NCI-H1092 treated with DMSO at 0.1 percent for 48 hours (cell line): ENCODE data around the gene FOSL2.

Experiments used
- DNase-seq: peaks from one replicate; lab custom pipeline; 2025; lab: John Stamatoyannopoulos, UW

The FOSL2 gene

GRCh38 chr2:28450901-28451565 lies 58.4 kb downstream of the FOSL2 start:
- no peak for DNase-seq

- no peak for DNase-seq
Measured at GRCh38 chr2:28451793-28452533, 59.3 kb downstream of the FOSL2 start.

- DNase-seq, result peak; percentile 5
Measured at GRCh38 chr2:28452534-28453081, 60.0 kb downstream of the FOSL2 start.

- no peak for DNase-seq
Measured at GRCh38 chr2:28453396-28453795, 60.7 kb downstream of the FOSL2 start.

GRCh38 chr2:28454016-28454930 lies 61.6 kb downstream of the FOSL2 start:
- DNase-seq, result no peak

DNA sequence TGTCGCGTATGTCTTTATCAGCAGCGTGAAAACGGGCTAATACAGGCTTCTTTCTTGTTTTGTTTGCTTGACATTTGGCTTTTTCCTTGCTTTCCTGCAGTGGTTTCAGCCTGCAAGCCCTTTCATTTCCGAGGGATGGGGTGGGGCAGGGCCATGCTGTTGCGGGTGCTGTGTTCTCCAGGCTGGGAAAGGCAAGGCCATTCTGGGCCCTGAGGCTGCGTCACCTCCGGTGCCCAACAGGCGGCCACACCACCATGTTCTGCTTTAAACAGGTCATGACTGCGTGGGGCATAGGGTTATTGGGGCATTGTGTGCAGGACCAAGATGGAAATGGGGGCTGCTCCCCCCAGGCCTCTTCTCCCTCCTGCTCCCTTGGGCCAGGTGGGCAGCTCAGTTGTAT lies 64.6 kb downstream of the FOSL2 start:
- no peak for DNase-seq

DNA sequence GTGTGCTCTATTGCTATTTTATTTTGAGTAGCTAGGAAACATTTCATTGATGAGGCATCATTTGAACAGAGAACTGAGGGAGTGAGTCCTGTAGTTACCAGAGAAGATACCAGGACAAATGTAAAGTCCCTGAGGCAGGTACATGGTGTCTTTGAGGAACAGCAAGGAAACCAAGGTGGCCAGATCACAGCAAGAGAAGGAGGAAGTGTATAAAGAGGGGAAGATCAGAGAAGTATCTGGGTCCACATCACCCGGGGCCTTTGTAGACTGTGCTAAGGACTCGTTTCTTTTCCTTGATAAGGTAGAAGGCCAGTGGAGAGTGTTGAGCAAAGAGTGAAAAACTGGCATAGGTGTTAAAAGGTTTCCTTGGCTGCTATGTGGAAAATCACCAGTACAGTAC lies 68.4 kb downstream of the FOSL2 start:
- DNase-seq, result no peak

DNA sequence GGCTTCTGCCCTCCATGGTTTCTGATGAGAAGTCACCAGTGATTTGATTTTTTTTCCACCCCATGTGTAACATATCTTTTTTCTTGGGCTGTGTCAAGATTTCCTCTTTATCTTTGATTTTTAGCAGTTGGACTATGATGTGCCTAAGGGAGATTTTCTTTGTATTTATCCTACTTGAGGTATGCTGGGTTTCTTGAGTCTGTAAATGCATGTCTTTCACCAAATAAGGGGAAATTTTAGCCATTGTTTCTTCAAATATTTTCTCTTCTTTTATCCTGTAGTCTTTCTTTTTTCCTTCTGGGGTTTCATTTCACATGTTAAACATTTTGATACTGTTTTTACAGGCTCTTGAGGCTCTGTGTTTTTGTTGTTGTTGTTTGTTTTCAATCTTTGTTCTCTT lies 69.5 kb downstream of the FOSL2 start:
- no peak for DNase-seq

DNA sequence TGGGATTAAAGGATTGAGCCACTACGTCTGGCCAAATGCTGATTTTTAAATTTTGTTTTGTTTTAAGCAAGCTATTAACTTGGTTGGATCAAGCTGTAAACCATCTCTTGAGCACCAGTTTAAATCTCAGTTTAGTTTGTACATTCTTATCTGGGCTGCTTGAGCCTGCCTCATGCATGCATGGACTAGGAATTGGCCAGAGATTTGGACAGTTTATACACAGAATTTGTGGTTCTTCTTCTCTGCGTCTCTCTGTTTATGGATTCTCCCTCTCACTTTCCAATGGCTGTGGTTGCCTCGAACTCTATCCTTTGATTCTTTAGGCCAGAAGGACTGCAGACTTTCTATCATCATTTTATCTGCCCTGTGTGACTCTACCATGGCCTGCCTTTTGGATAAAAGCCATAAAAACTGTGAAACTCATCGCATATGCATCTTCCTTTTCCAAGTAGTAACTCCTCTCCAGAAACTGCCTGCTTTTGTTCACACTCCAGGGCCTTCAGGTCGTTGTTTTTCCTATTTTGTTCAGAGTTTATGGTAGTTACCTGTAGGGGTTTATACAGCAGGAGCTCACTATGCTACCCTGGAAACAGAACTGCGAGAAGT lies 70.7 kb downstream of the FOSL2 start:
- no peak for DNase-seq

DNA sequence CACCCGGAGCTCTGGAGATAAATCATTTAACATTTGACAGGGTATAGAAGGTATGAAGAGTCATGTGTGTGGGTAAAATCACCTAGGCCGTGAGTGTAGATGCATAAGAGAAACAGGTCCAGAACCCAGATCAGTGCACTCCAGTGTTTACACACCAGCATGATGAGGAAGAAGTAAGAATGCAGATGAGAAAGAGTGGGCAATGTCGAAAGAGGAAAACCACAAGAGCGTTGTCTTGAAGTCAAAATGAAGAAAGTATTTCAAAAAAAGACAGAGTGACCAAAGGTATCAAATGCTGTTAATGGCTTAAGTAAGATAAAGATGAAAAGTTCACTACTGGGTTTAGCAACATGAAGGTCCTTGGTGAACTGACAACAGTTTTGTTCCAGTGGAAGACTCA lies 71.2 kb downstream of the FOSL2 start:
- DNase-seq, result no peak

DNA sequence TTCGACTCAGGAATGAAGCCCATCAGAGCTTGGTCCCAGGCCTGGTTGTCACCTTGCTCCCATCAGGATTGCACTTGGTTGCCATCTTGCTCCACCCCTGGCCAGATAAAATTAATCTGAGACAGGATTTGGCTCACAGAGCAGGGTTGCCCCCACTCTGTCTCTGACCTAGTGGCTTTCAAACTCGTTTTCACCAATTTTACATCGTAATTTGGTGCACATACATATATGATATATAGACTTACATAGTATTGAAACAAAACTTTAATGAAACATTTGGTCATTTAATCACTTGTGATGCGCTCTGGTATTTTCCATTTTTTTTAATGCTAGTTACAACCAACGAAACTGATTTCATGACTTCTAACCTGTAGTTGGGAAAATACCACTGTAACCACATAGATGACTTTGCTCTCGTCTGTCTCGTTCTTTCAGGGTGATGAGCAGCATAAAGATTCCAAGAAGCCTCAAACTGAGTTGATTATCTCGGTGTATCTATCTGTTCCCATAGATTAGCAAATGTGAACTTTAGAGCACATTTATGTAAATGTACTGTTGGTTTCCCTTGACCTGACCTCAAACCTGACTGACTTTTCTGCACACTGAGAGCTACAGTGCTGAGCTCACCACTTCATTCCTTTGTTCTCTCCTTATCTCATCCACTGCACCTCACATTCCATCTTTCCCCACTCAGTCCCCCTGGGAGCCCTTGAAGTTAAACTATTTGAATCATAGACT lies 72.7 kb downstream of the FOSL2 start:
- no peak for DNase-seq
